Ishikawa (cell line): ENCODE measurements around the gene ROBO1.

Experiments used
- CEBPB ChIP-seq: IDR thresholded peaks from 2 replicates; pipeline ENCODE4 v1.6.1; 2012
- CREB1 ChIP-seq: IDR thresholded peaks from 2 replicates; pipeline ENCODE4 v1.6.1; 2012; ENCODE audit warnings: low read depth
- EGR1 ChIP-seq: IDR thresholded peaks from 2 replicates; pipeline ENCODE4 v1.6.1; 2012
- EP300 ChIP-seq: IDR thresholded peaks from 2 replicates; pipeline ENCODE4 v1.6.1; 2012; ENCODE audit warnings: borderline replicate concordance
- FOXM1 ChIP-seq: IDR thresholded peaks from 2 replicates; pipeline ENCODE4 v1.6.1; 2012; ENCODE audit warnings: low read depth, borderline replicate concordance
- NFIC ChIP-seq: IDR thresholded peaks from 2 replicates; pipeline ENCODE4 v1.6.1; 2012
- RAD21 ChIP-seq: IDR thresholded peaks from 2 replicates; pipeline ENCODE4 v1.6.1; 2012; ENCODE audit warnings: low read depth
- REST ChIP-seq: IDR thresholded peaks from 2 replicates; pipeline ENCODE4 v1.6.1; 2012; ENCODE audit warnings: low read depth, mild to moderate bottlenecking
- TAF1 ChIP-seq: IDR thresholded peaks from 2 replicates; pipeline ENCODE4 v1.6.1; 2012; ENCODE audit warnings: low read depth, mild to moderate bottlenecking
- TCF12 ChIP-seq: IDR thresholded peaks from 2 replicates; pipeline ENCODE4 v1.6.1; 2012; ENCODE audit warnings: low read depth
- TEAD4 ChIP-seq: IDR thresholded peaks from 2 replicates; pipeline ENCODE4 v1.6.1; 2012
- YY1 ChIP-seq: IDR thresholded peaks from 2 replicates; pipeline ENCODE4 v1.6.1; 2012; ENCODE audit warnings: low read depth
- ZBTB7A ChIP-seq: IDR thresholded peaks from 2 replicates; pipeline ENCODE4 v1.6.1; 2012; ENCODE audit warnings: low read depth
- TF ChIP-seq, protein P1 (sequence below): IDR thresholded peaks from 2 replicates; pipeline ENCODE4 v1.6.1; 2012
- TF ChIP-seq, protein P2 (sequence below): IDR thresholded peaks from 2 replicates; pipeline ENCODE4 v1.6.1; 2012

Gene ROBO1

GRCh38 chr3:79278681-79279080, 489.1 kb downstream of the ROBO1 start:
- TF ChIP-seq, protein P1, sequence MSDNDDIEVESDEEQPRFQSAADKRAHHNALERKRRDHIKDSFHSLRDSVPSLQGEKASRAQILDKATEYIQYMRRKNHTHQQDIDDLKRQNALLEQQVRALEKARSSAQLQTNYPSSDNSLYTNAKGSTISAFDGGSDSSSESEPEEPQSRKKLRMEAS, result no peak

DNA sequence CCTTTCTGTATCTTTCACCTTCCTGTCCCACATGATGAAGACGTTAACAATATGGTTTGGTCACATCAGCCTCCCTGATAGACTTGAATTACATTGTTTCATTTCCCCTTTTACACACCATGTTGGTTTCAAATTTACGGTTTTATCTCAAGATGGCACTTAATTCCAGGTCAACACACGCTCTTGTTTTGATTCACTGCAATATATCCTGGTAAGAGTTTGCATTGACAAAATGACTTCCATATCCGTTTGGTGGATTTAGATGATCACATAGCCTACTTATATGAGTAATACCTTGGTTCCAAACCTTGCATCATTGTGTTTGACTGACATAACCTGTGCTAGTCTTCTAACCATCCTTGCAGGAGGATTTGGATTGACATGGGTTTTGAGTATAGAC, 499.4 kb downstream of the ROBO1 start:
- TF ChIP-seq YY1, result no peak
- no peak for TF ChIP-seq NFIC
- TF ChIP-seq CEBPB, result no peak
- no peak for TF ChIP-seq TEAD4
- TF ChIP-seq REST, result no peak
- TF ChIP-seq EP300, result no peak
- TF ChIP-seq, protein P2, sequence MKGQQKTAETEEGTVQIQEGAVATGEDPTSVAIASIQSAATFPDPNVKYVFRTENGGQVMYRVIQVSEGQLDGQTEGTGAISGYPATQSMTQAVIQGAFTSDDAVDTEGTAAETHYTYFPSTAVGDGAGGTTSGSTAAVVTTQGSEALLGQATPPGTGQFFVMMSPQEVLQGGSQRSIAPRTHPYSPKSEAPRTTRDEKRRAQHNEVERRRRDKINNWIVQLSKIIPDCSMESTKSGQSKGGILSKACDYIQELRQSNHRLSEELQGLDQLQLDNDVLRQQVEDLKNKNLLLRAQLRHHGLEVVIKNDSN, result no peak
- TF ChIP-seq, protein P1, result no peak
- no peak for TF ChIP-seq TAF1
- TF ChIP-seq FOXM1, result no peak
- no peak for TF ChIP-seq CREB1
- no peak for TF ChIP-seq TCF12
- no peak for TF ChIP-seq RAD21
- no peak for TF ChIP-seq EGR1
- no peak for TF ChIP-seq ZBTB7A

GRCh38 chr3:79264892-79265291, 502.9 kb downstream of the ROBO1 start:
- TF ChIP-seq CREB1, result no peak

GRCh38 chr3:79263423-79263822, 504.4 kb downstream of the ROBO1 start:
- TF ChIP-seq ZBTB7A (no peak), TEAD4 (no peak), EP300 (no peak), FOXM1 (no peak), CEBPB (no peak), REST (no peak), RAD21 (no peak), CREB1 (no peak), EGR1 (no peak), NFIC (no peak), TAF1 (no peak), YY1 (no peak), TCF12 (no peak)
- TF ChIP-seq, protein P1, result no peak
- TF ChIP-seq, protein P2, result no peak

- TF ChIP-seq EP300, result no peak
- TF ChIP-seq NFIC, result no peak
- TF ChIP-seq, protein P1, result no peak
- TF ChIP-seq TAF1, result no peak
- TF ChIP-seq CEBPB, result no peak
- no peak for TF ChIP-seq TCF12
- no peak for TF ChIP-seq REST
- no peak for TF ChIP-seq FOXM1
- TF ChIP-seq EGR1, result no peak
- TF ChIP-seq, protein P2, result no peak
- no peak for TF ChIP-seq RAD21
- TF ChIP-seq CREB1, result no peak
- TF ChIP-seq TEAD4, result no peak
- TF ChIP-seq ZBTB7A, result no peak
- TF ChIP-seq YY1, result no peak
Measured at GRCh38 chr3:79258479-79258878, 509.3 kb downstream of the ROBO1 start.
